ENCODE measurements around the gene EXOC1L. TPM values are rescaled to one million over a fixed set of nuclear protein-coding genes. Genes with fewer than 3 reads are reported as not detected.

The EXOC1L gene
- polyA plus RNA-seq, 2 of the 4 experiments (the other 2 are of a cell fraction): not detected

DNA sequence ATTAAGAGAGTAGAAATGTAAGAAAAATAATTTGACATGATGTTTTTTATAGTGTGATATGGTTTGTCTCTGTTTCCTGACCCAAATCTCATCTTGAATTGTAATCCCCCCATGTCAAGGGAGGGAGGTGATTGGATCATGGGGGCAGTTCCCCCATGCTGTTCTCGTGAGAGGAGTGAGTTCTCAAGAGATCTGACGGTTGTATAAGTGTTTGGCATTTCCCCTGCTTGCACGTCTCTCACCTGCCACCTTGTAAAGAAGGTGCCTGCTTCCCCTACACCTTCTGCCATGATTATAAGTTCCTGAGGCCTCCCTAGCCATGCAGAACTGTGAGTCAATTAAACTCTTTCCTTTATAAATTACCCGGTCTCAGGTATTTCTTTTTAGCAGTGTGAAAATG, 34.8 kb upstream of the EXOC1L start:
- POLR2A ChIA-PET: no interaction called here
- CTCF ChIA-PET: no interaction called here
- Histone ChIP-seq H3K4me3 (no peak overlapping the region), H3K27ac (no peak overlapping the region), H3K9me3 (no peaks in the 10 kb centered on the region), H3K4me1 (no peaks in the 10 kb centered on the region), H3K4me2 (no peak overlapping the region)
- 16% methylated on average over 4 of the region's 4 CpGs for WGBS (ENCODE audit: missing lambda C conversion rate)
- ATAC-seq: no peak
- FAIRE-seq: no peak
- DNase-seq (ENCODE audit: low read depth in 1 of 2, low spot score in 1 of 2): no peak
- TF ChIP-seq TP53 (CRISPR knock-in tag; IDR thresholded peaks at IDR 0.05): no peak
- TF ChIP-seq RARB (CRISPR knock-in tag; IDR thresholded peaks at IDR 0.05): no peak
- TF ChIP-seq, protein P1, sequence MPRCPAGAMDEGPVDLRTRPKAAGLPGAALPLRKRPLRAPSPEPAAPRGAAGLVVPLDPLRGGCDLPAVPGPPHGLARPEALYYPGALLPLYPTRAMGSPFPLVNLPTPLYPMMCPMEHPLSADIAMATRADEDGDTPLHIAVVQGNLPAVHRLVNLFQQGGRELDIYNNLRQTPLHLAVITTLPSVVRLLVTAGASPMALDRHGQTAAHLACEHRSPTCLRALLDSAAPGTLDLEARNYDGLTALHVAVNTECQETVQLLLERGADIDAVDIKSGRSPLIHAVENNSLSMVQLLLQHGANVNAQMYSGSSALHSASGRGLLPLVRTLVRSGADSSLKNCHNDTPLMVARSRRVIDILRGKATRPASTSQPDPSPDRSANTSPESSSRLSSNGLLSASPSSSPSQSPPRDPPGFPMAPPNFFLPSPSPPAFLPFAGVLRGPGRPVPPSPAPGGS (IDR thresholded peaks at IDR 0.05): no peak
- TF ChIP-seq HEYL (CRISPR knock-in tag; IDR thresholded peaks at IDR 0.05): no peak
- no peak for TF ChIP-seq RAD21 (conservative IDR thresholded peaks at IDR 0.05 in 1 of 2, IDR thresholded peaks at IDR 0.05 in 1 of 2)
- no peak for TF ChIP-seq RFX5 (IDR thresholded peaks at IDR 0.05)
- no peak for TF ChIP-seq EHMT2 (IDR thresholded peaks at IDR 0.05; ENCODE audit: low read depth)
- TF ChIP-seq NR3C1 (IDR thresholded peaks at IDR 0.05): no peak

DNA sequence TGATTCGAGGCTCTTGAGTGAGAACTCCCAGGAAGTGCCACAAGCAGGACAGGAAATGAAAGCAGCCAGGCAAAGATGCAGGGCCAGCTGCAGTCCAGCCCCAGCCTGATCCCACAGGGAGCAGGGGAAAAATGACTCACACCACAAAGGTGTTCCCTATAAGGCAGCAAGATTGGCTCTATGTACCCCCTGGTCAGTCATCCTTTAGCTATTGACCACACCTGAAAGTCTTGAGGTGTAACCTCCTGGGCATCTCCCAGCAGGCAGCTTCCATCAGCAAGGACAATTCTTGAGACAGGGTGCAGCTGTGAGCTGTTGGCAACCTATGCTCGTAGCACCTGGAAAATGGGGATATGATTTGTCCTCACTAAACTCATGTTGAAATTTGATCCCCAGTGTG, 27.9 kb upstream of the EXOC1L start:
- Histone ChIP-seq H3K27ac (no peak overlapping the region), H3K9me3 (no peaks in the 10 kb centered on the region), H3K4me1 (no peaks in the 10 kb centered on the region), H3K4me3 (no peak overlapping the region), H3K4me2 (no peak overlapping the region)
- ChIA-PET POLR2A (no interaction called here), CTCF (no interaction called here)
- ATAC-seq: no peak
- WGBS (ENCODE audit: missing lambda C conversion rate): 19% methylated on average over 2 of the region's 2 CpGs
- no peak for TF ChIP-seq RNF2 (IDR thresholded peaks at IDR 0.05; ENCODE audit: borderline replicate concordance, low read depth)
- TF ChIP-seq KDM1A (IDR thresholded peaks at IDR 0.05; ENCODE audit: low read depth): no peak
- TF ChIP-seq JUNB (IDR thresholded peaks at IDR 0.05): no peak
- no peak for TF ChIP-seq RCOR1 (IDR thresholded peaks at IDR 0.05; ENCODE audit: low read depth, low read length)
- no peak for TF ChIP-seq CBX2 (IDR thresholded peaks at IDR 0.05; ENCODE audit: borderline replicate concordance, low read depth)
- TF ChIP-seq HOXB13 (CRISPR knock-in tag; IDR thresholded peaks at IDR 0.05; ENCODE audit: low read depth): no peak
- TF ChIP-seq ZSCAN20 (CRISPR knock-in tag; IDR thresholded peaks at IDR 0.05): no peak
- no peak for TF ChIP-seq EHMT2 (IDR thresholded peaks at IDR 0.05; ENCODE audit: low read depth)
- no peak for DNase-seq (ENCODE audit: low read depth in 1 of 2, low spot score in 1 of 2)
- no peak for FAIRE-seq

DNA sequence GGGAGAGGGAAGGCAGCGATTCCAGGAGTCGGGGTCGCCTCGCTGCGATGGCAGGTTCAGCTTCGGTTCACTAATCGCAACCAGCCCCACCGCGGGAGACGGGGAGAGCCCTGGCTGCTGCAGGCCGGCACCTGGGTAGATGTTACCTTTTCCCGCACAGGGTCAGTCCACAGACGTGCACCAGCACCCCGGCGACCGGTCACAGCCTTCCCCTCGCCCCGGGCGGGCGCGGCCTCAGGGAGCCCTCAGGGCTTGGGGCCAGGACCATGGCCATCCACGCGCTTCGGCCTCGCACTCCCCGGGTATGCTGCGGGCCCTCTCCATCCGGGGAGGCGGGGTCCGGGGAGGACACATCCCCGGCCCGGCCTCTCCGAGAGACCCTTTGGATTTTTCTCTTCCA, 26.1 kb upstream of the EXOC1L start:
- TF ChIP-seq SREBF2 (IDR thresholded peaks at IDR 0.05) (no peak), HOXA7 (CRISPR knock-in tag; IDR thresholded peaks at IDR 0.05) (no peak), NFE2L2 (conservative IDR thresholded peaks at IDR 0.05; ENCODE audit: low read length) (no peak), EP300 (IDR thresholded peaks at IDR 0.05) (no peak), ESRRA (IDR thresholded peaks at IDR 0.05; ENCODE audit: borderline replicate concordance, low read length) (no peak), RNF2 (IDR thresholded peaks at IDR 0.05; ENCODE audit: borderline replicate concordance, low read depth) (no peak), BHLHE40 (IDR thresholded peaks at IDR 0.05; ENCODE audit: low read depth, low read length) (no peak), MAZ (IDR thresholded peaks at IDR 0.05; ENCODE audit: borderline replicate concordance, low read depth, low read length) (no peak), EHMT2 (IDR thresholded peaks at IDR 0.05; ENCODE audit: low read depth) (no peak), HEYL (CRISPR knock-in tag; IDR thresholded peaks at IDR 0.05) (no peak), FOSL2 (IDR thresholded peaks at IDR 0.05) (no peak), FOSL2 (CRISPR knock-in tag; IDR thresholded peaks at IDR 0.05) (no peak), ZSCAN20 (CRISPR knock-in tag; IDR thresholded peaks at IDR 0.05) (no peak), RCOR1 (IDR thresholded peaks at IDR 0.05; ENCODE audit: low read depth, low read length) (no peak), MYC (IDR thresholded peaks at IDR 0.05; ENCODE audit: borderline replicate concordance, low read length) (no peak), TP53 (CRISPR knock-in tag; IDR thresholded peaks at IDR 0.05) (no peak), HOXB13 (CRISPR knock-in tag; IDR thresholded peaks at IDR 0.05; ENCODE audit: low read depth) (no peak), TFCP2L1 (CRISPR knock-in tag; IDR thresholded peaks at IDR 0.05) (no peak)
- TF ChIP-seq, protein P2, sequence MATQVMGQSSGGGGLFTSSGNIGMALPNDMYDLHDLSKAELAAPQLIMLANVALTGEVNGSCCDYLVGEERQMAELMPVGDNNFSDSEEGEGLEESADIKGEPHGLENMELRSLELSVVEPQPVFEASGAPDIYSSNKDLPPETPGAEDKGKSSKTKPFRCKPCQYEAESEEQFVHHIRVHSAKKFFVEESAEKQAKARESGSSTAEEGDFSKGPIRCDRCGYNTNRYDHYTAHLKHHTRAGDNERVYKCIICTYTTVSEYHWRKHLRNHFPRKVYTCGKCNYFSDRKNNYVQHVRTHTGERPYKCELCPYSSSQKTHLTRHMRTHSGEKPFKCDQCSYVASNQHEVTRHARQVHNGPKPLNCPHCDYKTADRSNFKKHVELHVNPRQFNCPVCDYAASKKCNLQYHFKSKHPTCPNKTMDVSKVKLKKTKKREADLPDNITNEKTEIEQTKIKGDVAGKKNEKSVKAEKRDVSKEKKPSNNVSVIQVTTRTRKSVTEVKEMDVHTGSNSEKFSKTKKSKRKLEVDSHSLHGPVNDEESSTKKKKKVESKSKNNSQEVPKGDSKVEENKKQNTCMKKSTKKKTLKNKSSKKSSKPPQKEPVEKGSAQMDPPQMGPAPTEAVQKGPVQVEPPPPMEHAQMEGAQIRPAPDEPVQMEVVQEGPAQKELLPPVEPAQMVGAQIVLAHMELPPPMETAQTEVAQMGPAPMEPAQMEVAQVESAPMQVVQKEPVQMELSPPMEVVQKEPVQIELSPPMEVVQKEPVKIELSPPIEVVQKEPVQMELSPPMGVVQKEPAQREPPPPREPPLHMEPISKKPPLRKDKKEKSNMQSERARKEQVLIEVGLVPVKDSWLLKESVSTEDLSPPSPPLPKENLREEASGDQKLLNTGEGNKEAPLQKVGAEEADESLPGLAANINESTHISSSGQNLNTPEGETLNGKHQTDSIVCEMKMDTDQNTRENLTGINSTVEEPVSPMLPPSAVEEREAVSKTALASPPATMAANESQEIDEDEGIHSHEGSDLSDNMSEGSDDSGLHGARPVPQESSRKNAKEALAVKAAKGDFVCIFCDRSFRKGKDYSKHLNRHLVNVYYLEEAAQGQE (IDR thresholded peaks at IDR 0.05): no peak
- TF ChIP-seq, protein P3, sequence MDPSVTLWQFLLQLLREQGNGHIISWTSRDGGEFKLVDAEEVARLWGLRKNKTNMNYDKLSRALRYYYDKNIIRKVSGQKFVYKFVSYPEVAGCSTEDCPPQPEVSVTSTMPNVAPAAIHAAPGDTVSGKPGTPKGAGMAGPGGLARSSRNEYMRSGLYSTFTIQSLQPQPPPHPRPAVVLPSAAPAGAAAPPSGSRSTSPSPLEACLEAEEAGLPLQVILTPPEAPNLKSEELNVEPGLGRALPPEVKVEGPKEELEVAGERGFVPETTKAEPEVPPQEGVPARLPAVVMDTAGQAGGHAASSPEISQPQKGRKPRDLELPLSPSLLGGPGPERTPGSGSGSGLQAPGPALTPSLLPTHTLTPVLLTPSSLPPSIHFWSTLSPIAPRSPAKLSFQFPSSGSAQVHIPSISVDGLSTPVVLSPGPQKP (IDR thresholded peaks at IDR 0.05; ENCODE audit: low read depth, low read length): no peak
- TF ChIP-seq, protein P4, sequence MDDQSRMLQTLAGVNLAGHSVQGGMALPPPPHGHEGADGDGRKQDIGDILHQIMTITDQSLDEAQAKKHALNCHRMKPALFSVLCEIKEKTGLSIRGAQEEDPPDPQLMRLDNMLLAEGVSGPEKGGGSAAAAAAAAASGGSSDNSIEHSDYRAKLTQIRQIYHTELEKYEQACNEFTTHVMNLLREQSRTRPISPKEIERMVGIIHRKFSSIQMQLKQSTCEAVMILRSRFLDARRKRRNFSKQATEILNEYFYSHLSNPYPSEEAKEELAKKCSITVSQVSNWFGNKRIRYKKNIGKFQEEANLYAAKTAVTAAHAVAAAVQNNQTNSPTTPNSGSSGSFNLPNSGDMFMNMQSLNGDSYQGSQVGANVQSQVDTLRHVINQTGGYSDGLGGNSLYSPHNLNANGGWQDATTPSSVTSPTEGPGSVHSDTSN (IDR thresholded peaks at IDR 0.05): no peak
- ChIA-PET CTCF (no interaction called here), POLR2A (no interaction called here)
- H3K4me1 ChIP-seq: no peaks in the 10 kb centered on the region
- H3K4me2 ChIP-seq: no peak overlapping the region
- DNase-seq (ENCODE audit: low read depth in 1 of 2, low spot score in 1 of 2) (no peak), FAIRE-seq (no peak), ATAC-seq (no peak)
- H3K4me3 ChIP-seq: no peak overlapping the region
- H3K9me3 ChIP-seq: no peaks in the 10 kb centered on the region
- no CpG with 5 or more reads among the region's 33 CpGs for WGBS (ENCODE audit: missing lambda C conversion rate)
- no peak overlapping the region for H3K27ac ChIP-seq

Data from A549 (cell line).